GM21786 (cell line): ENCODE data around the gene SNRPA.

Source experiments
- ATAC-seq: cut with Tn5 transposase; IDR thresholded peaks from one replicate; pipeline ENCODE4 v1.9.1; 2021; ENCODE audit not compliant: unreplicated experiment

Gene SNRPA

GRCh38 chr19:40750874-40751537 lies at the start of gene SNRPA:
Gene SNRPA, plus strand, starts transcription at chr19:40751203. Its CDS starts 206 bp downstream, at chr19:40751409.
- peak; percentile 55 for ATAC-seq

GRCh38 chr19:40701758-40702157 lies 49.2 kb upstream of the SNRPA start:
- ATAC-seq = no peak

- no peak for ATAC-seq
Measured at GRCh38 chr19:40702337-40703012, 48.5 kb upstream of the SNRPA start.

- ATAC-seq = no peak
Measured at GRCh38 chr19:40703029-40703755, 47.8 kb upstream of the SNRPA start.

- no peak for ATAC-seq
Measured at GRCh38 chr19:40704491-40705361, 46.3 kb upstream of the SNRPA start.

- no peak for ATAC-seq
Measured at GRCh38 chr19:40705362-40705651, 45.7 kb upstream of the SNRPA start.

GRCh38 chr19:40705950-40706619 lies 44.9 kb upstream of the SNRPA start:
- no peak for ATAC-seq

- ATAC-seq = no peak
Measured at GRCh38 chr19:40707615-40708014, 43.4 kb upstream of the SNRPA start.

GRCh38 chr19:40709817-40710216 lies 41.2 kb upstream of the SNRPA start:
- no peak for ATAC-seq

GRCh38 chr19:40713939-40714338 lies 37.1 kb upstream of the SNRPA start:
- ATAC-seq = no peak

GRCh38 chr19:40714441-40715299 lies 36.3 kb upstream of the SNRPA start:
- peak; percentile 49 for ATAC-seq

GRCh38 chr19:40716031-40716481 lies 34.9 kb upstream of the SNRPA start:
- no peak for ATAC-seq

GRCh38 chr19:40716482-40717324 lies 34.3 kb upstream of the SNRPA start, which contains the start of the genes COQ8B and ITPKC:
Gene COQ8B, minus strand, starts transcription at chr19:40716886. Its CDS starts 2,254 bp downstream, at chr19:40714632.
Gene ITPKC, plus strand, starts transcription at chr19:40717112. Its CDS starts 24 bp downstream, at chr19:40717136.
- peak; percentile 71 for ATAC-seq

GRCh38 chr19:40717325-40717879 lies 33.6 kb upstream of the SNRPA start:
- ATAC-seq = no peak

- ATAC-seq = no peak
Measured at GRCh38 chr19:40717880-40718773, 32.9 kb upstream of the SNRPA start.

GRCh38 chr19:40718774-40719391 lies 32.1 kb upstream of the SNRPA start:
- no peak for ATAC-seq

- no peak for ATAC-seq
Measured at GRCh38 chr19:40719414-40719894, 31.5 kb upstream of the SNRPA start.
